Choroid plexus epithelial cell (primary cell): ENCODE data around the gene GNAZ.
A peak's percentile ranks its signal among the peaks of the same experiment; 100 is the strongest.

Source experiments
- DNase-seq: peaks from one replicate; pipeline ENCODE4 v3.0.0-alpha.2; 2010; ENCODE audit warnings: low read depth
- H3K4me3 ChIP-seq: 2 replicates; pipeline ENCODE4 v1.5.1; 2011; ENCODE audit warnings: low read depth, mild to moderate bottlenecking, control low read depth, low read length, moderate library complexity
- CTCF ChIP-seq: conservative IDR thresholded peaks from 2 replicates; pipeline ENCODE4 v1.5.1; 2011; ENCODE audit warnings: low read depth, mild to moderate bottlenecking, control low read depth, inconsistent platforms, low read length, moderate library complexity

Gene GNAZ

DNA sequence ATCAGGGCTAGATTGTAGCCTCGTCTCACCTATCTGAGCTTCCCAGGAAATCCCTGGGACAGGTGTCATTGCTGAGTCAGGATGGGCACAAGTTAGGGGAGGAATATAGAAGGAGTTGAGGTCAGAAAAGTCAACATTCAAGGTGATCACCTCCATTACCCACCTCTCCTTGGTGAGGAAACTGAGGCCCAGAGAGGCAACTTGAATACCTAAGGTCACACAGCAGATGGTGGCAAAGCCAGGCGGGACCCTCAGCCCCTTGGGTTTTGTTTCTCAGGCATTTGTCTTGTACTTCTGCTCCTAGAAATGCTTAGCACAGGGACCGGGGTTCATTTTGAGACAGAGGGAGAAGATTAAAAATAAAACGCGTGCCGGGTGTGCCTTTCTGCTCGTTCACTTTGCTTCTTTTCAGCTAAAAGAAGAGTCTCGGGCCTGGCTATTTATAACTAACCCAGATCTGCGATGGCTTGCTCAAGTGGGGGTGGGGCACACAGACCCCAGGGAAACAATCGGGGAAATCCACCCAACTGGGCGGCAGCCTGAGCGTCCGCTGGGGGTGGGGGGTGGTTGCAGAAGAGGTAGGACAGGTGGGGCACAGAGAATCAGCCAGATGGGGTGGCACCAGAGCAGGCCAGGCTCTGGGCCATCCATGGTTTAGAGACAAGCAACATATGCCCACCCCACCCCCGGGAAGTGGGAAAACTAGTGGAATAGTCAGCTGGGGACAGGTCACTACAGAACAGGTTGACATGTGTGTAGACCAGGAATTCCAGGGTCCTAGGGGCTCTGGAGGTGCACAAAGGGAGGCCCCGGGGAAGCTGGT, 3.9 kb upstream of the GNAZ start:
- no peak for DNase-seq
- no peak for TF ChIP-seq CTCF
- H3K4me3 ChIP-seq = no peak overlapping the region

DNA sequence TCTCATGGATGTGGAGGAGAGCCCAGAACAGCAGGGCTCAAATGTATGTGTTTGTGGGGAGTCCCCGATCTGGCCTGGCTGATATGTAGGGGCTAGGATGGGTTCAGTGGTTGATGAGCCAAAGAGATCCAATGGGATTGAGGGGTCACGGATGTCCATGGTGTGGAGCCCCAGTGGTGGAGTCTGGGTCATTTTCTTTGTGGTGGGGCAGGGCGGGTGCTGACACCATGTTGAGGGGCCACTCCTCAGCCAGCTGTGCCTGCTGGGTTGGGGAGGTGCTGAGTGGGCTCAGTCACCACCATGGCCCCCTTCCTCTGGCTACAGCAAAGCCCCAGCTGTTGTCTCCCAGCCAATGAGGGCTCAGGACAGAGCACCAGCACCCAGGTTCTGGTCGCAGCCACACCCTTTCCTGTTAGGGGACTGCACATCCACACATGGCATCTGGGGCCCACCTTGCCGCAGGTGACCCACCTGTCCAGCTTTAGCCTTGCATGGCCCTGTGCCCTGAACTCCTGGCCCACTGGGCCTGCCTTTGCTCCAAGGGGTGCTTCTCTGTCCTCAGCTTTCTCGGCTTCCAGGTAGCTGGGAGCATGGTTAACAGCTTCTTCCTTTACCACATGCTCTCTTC, 3.2 kb upstream of the GNAZ start:
- DNase-seq = no peak
- no peak overlapping the region for H3K4me3 ChIP-seq
- no peak for TF ChIP-seq CTCF

GRCh38 chr22:23067691-23068090, 2.6 kb upstream of the GNAZ start:
- no peak for TF ChIP-seq CTCF

GRCh38 chr22:23068096-23068831, 2.1 kb upstream of the GNAZ start:
- no peak for TF ChIP-seq CTCF

More at GRCh38 chr22:23067691-23068090, 2.6 kb upstream of the GNAZ start:
- no peak overlapping the region for H3K4me3 ChIP-seq
- no peak for DNase-seq

GRCh38 chr22:23068832-23069385, 1.4 kb upstream of the GNAZ start:
- no peak overlapping the region for H3K4me3 ChIP-seq
- no peak for DNase-seq
- TF ChIP-seq CTCF = no peak

More at GRCh38 chr22:23068096-23068831, 2.1 kb upstream of the GNAZ start:
- no peak for DNase-seq
- no peak overlapping the region for H3K4me3 ChIP-seq

- DNase-seq = peak; percentile 89
- TF ChIP-seq CTCF = no peak
- H3K4me3 ChIP-seq = peak overlapping the region; percentile 51
These were observed 589 bp upstream of the GNAZ start for GRCh38 chr22:23069502-23070357.
